ENCODE measurements around the gene PSMD8. TPM values are rescaled to one million over a fixed set of nuclear protein-coding genes. Genes with fewer than 3 reads are reported as not detected.
"Not testable (repeated sequence)": the region's sequence is repeated elsewhere in the genome, so short reads cannot be mapped to it uniquely, and the experiment has no call there.

PSMD8 gene
- total RNA-seq, 2 donors from 2014 or later, result 75.9 to 84.7 TPM

GRCh38 chr19:38395381-38396114 is 21.2 kb downstream of the PSMD8 start:
- peak in 1 of 3 donors; percentile 19 for DNase-seq
- H3K9me3 ChIP-seq (ENCODE audit: control insufficient read depth, low read length, poor library complexity, severe bottlenecking), result no peaks in the 10 kb centered on the region
- Mint-ChIP-seq H3K27me3 (no peaks in the 10 kb centered on the region), H3K4me3 (peak overlapping the region; percentile 86), H3K27ac (no peak overlapping the region), H3K4me1 (peaks cover 24% of the 10 kb centered on the region), H3K36me3 (ENCODE audit: low read depth) (no peaks in the 10 kb centered on the region)
- ATAC-seq, result peak; percentile 83

GRCh38 chr19:38399081-38399480 is 24.7 kb downstream of the PSMD8 start:
- Mint-ChIP-seq H3K4me3 (no peak overlapping the region), H3K4me1 (peaks cover 18% of the 10 kb centered on the region), H3K27me3 (no peaks in the 10 kb centered on the region), H3K36me3 (ENCODE audit: low read depth) (no peaks in the 10 kb centered on the region), H3K27ac (peak overlapping the region; percentile 2)
- ATAC-seq, result no peak
- no peak for DNase-seq
- H3K9me3 ChIP-seq (ENCODE audit: control insufficient read depth, low read length, poor library complexity, severe bottlenecking), result no peaks in the 10 kb centered on the region

GRCh38 chr19:38399537-38399936 is 25.2 kb downstream of the PSMD8 start:
- ATAC-seq (no peak), DNase-seq (no peak)
- H3K4me1 Mint-ChIP-seq, result peaks cover 19% of the 10 kb centered on the region
- no peaks in the 10 kb centered on the region for H3K36me3 Mint-ChIP-seq (ENCODE audit: low read depth)
- no peak overlapping the region for H3K4me3 Mint-ChIP-seq
- H3K27ac Mint-ChIP-seq, result peak overlapping the region; percentile 2
- H3K9me3 ChIP-seq (ENCODE audit: control insufficient read depth, low read length, poor library complexity, severe bottlenecking), result no peaks in the 10 kb centered on the region
- H3K27me3 Mint-ChIP-seq, result no peaks in the 10 kb centered on the region

GRCh38 chr19:38400361-38400760 is 26.0 kb downstream of the PSMD8 start:
- Mint-ChIP-seq H3K36me3 (ENCODE audit: low read depth) (no peaks in the 10 kb centered on the region), H3K4me1 (peaks cover 18% of the 10 kb centered on the region), H3K27ac (peak overlapping the region; percentile 3), H3K4me3 (no peak overlapping the region), H3K27me3 (no peaks in the 10 kb centered on the region)
- no peak for DNase-seq
- H3K9me3 ChIP-seq (ENCODE audit: control insufficient read depth, low read length, poor library complexity, severe bottlenecking), result no peaks in the 10 kb centered on the region
- ATAC-seq, result no peak

GRCh38 chr19:38401148-38401547 is 26.8 kb downstream of the PSMD8 start:
- H3K9me3 ChIP-seq (ENCODE audit: control insufficient read depth, low read length, poor library complexity, severe bottlenecking), result no peaks in the 10 kb centered on the region
- no peak for ATAC-seq
- Mint-ChIP-seq H3K4me3 (no peak overlapping the region), H3K27ac (no peak overlapping the region), H3K36me3 (ENCODE audit: low read depth) (no peaks in the 10 kb centered on the region), H3K27me3 (no peaks in the 10 kb centered on the region), H3K4me1 (peaks cover 19% of the 10 kb centered on the region)
- DNase-seq, result no peak

GRCh38 chr19:38402623-38402966 is 28.2 kb downstream of the PSMD8 start:
- H3K27me3 Mint-ChIP-seq, result no peaks in the 10 kb centered on the region
- no peak for ATAC-seq
- peaks cover 13% of the 10 kb centered on the region for H3K4me1 Mint-ChIP-seq
- no peak for DNase-seq
- no peaks in the 10 kb centered on the region for H3K36me3 Mint-ChIP-seq (ENCODE audit: low read depth)
- H3K27ac Mint-ChIP-seq, result peak overlapping the region; percentile 74
- H3K4me3 Mint-ChIP-seq, result peak overlapping the region; percentile 96
- H3K9me3 ChIP-seq (ENCODE audit: control insufficient read depth, low read length, poor library complexity, severe bottlenecking), result no peaks in the 10 kb centered on the region

- peaks cover 13% of the 10 kb centered on the region for H3K4me1 Mint-ChIP-seq
- ATAC-seq (peak; percentile 97), DNase-seq (peak; percentile 98 to 99 (median 98))
- no peaks in the 10 kb centered on the region for H3K27me3 Mint-ChIP-seq
- peak within 1 kb of the TSS; percentile 74 for H3K27ac Mint-ChIP-seq
- H3K9me3 ChIP-seq (ENCODE audit: control insufficient read depth, low read length, poor library complexity, severe bottlenecking), result no peaks in the 10 kb centered on the region
- peak within 1 kb of the TSS; percentile 96 for H3K4me3 Mint-ChIP-seq
- H3K36me3 Mint-ChIP-seq (ENCODE audit: low read depth), result no peaks in the 10 kb centered on the region
Measured at GRCh38 chr19:38402967-38403674, 28.8 kb downstream of the PSMD8 start, which contains the start of gene FAM98C. FAM98C (plus strand) TSS chr19:38403093; CDS start chr19:38403154, 61 bp downstream.

- H3K9me3 ChIP-seq (ENCODE audit: control insufficient read depth, low read length, poor library complexity, severe bottlenecking), result no peaks in the 10 kb centered on the region
- H3K36me3 Mint-ChIP-seq (ENCODE audit: low read depth), result no peaks in the 10 kb centered on the region
- H3K27me3 Mint-ChIP-seq, result no peaks in the 10 kb centered on the region
- DNase-seq (no peak), ATAC-seq (no peak)
- H3K4me1 Mint-ChIP-seq, result peaks cover 16% of the 10 kb centered on the region
- peak overlapping the region; percentile 74 for H3K27ac Mint-ChIP-seq
- no peak overlapping the region for H3K4me3 Mint-ChIP-seq
Measured at GRCh38 chr19:38404858-38405257, 30.5 kb downstream of the PSMD8 start.

- Mint-ChIP-seq H3K27ac (peak overlapping the region; percentile 74), H3K36me3 (ENCODE audit: low read depth) (no peaks in the 10 kb centered on the region), H3K4me1 (peaks cover 17% of the 10 kb centered on the region), H3K4me3 (peak overlapping the region; percentile 25), H3K27me3 (no peaks in the 10 kb centered on the region)
- ATAC-seq (no peak), DNase-seq (no peak)
- H3K9me3 ChIP-seq (ENCODE audit: control insufficient read depth, low read length, poor library complexity, severe bottlenecking), result no peaks in the 10 kb centered on the region
Measured at GRCh38 chr19:38405276-38405675, 30.9 kb downstream of the PSMD8 start.

- H3K27me3 Mint-ChIP-seq, result no peaks in the 10 kb centered on the region
- H3K9me3 ChIP-seq (ENCODE audit: control insufficient read depth, low read length, poor library complexity, severe bottlenecking), result no peaks in the 10 kb centered on the region
- H3K4me3 Mint-ChIP-seq, result no peak overlapping the region
- H3K27ac Mint-ChIP-seq, result no peak overlapping the region
- ATAC-seq (no peak), DNase-seq (no peak)
- H3K36me3 Mint-ChIP-seq (ENCODE audit: low read depth), result no peaks in the 10 kb centered on the region
- peaks cover 10% of the 10 kb centered on the region for H3K4me1 Mint-ChIP-seq
Measured at GRCh38 chr19:38409631-38410133, 35.3 kb downstream of the PSMD8 start.

GRCh38 chr19:38410407-38410806 is 36.0 kb downstream of the PSMD8 start:
- not testable (repeated sequence) for H3K27me3 Mint-ChIP-seq; DNase-seq; H3K9me3 ChIP-seq (ENCODE audit: control insufficient read depth, low read length, poor library complexity, severe bottlenecking); H3K27ac Mint-ChIP-seq; ATAC-seq; H3K4me3 Mint-ChIP-seq; H3K4me1 Mint-ChIP-seq; H3K36me3 Mint-ChIP-seq (ENCODE audit: low read depth)

- no peak for ATAC-seq
- Mint-ChIP-seq H3K4me3 (no peak overlapping the region), H3K27ac (peak overlapping the region; percentile 39), H3K36me3 (ENCODE audit: low read depth) (no peaks in the 10 kb centered on the region), H3K27me3 (no peaks in the 10 kb centered on the region), H3K4me1 (peaks cover 6% of the 10 kb centered on the region)
- no peak for DNase-seq
- no peaks in the 10 kb centered on the region for H3K9me3 ChIP-seq (ENCODE audit: control insufficient read depth, low read length, poor library complexity, severe bottlenecking)
Measured at GRCh38 chr19:38411041-38411712, 36.8 kb downstream of the PSMD8 start.

GRCh38 chr19:38411898-38412297 is 37.5 kb downstream of the PSMD8 start:
- not testable (repeated sequence) for H3K4me1 Mint-ChIP-seq; ATAC-seq; H3K9me3 ChIP-seq (ENCODE audit: control insufficient read depth, low read length, poor library complexity, severe bottlenecking); DNase-seq; H3K27me3 Mint-ChIP-seq; H3K4me3 Mint-ChIP-seq; H3K36me3 Mint-ChIP-seq (ENCODE audit: low read depth)
- peak overlapping the region; percentile 39 for H3K27ac Mint-ChIP-seq

Data from T-helper 17 cell (primary cell).